OCI-LY7 (cell line): ENCODE results near the gene ST8SIA4. TPM values are rescaled to one million over a fixed set of nuclear protein-coding genes. Genes with fewer than 3 reads are reported as not detected.

ENCODE experiments used
- BruUV-seq: library from RNA; stranded (reverse); fragments of 400-500 nt; replicated peaks from 2 replicates; lab custom pipeline; 2021; lab: Mats Ljungman, UMichigan
- CTCF ChIA-PET: fragments of 300-600 bp; sonication (Branson Sonifier 250); formaldehyde crosslinking; loops from one replicate; lab custom pipeline; 2022; ENCODE audit warnings: antibody characterized with exemption; ENCODE audit not compliant: unreplicated experiment; lab: Charles Lee
- POLR2A ChIA-PET: fragments of 300-600 bp; sonication (Branson Sonifier 250); formaldehyde crosslinking; loops from one replicate; lab custom pipeline; 2022; ENCODE audit warnings: antibody characterized with exemption; lab: Charles Lee
- DNase-seq: peaks from one replicate; pipeline ENCODE4 v3.0.0-alpha.2; 2015; ENCODE audit warnings: low spot score
- H2AFZ ChIP-seq: fragments of 200-600 bp; sonication (generic), shearing (Covaris generic); 2 replicates; pipeline ENCODE4 v1.6.1; 2014; ENCODE audit warnings: mild to moderate bottlenecking, antibody characterized with exemption, low read length, moderate library complexity
- H3K27ac ChIP-seq: fragments of 200-600 bp; sonication (generic); 2 replicates; pipeline ENCODE4 v1.5.1; 2014; ENCODE audit warnings: mixed run types, low read depth, mild to moderate bottlenecking, moderate library complexity, low read length, inconsistent platforms; ENCODE audit not compliant: poor library complexity, severe bottlenecking
- H3K36me3 ChIP-seq: fragments of 200-600 bp; sonication (generic); 2 replicates; pipeline ENCODE4 v1.6.1; 2014; ENCODE audit warnings: mild to moderate bottlenecking, antibody characterized with exemption, low read length, moderate library complexity, mixed read lengths; ENCODE audit not compliant: insufficient read depth
- H3K4me1 ChIP-seq: fragments of 200-600 bp; sonication (generic); 2 replicates; pipeline ENCODE4 v1.5.1; 2014; ENCODE audit warnings: mild to moderate bottlenecking, low read length; ENCODE audit not compliant: insufficient read depth, poor library complexity, severe bottlenecking
- H3K4me2 ChIP-seq: fragments of 200-600 bp; sonication (generic); 2 replicates; pipeline ENCODE4 v1.6.1; 2014; ENCODE audit warnings: mild to moderate bottlenecking, low read length
- H3K4me3 ChIP-seq: fragments of 200-600 bp; sonication (generic); 2 replicates; pipeline ENCODE4 v1.5.1; 2014; ENCODE audit warnings: mild to moderate bottlenecking, low read depth, low read length; ENCODE audit not compliant: poor library complexity, severe bottlenecking
- H3K79me2 ChIP-seq: fragments of 200-600 bp; sonication (generic); 2 replicates; pipeline ENCODE4 v1.6.1; 2016; ENCODE audit warnings: low read depth, mild to moderate bottlenecking, low read length, moderate library complexity, mixed read lengths; ENCODE audit not compliant: insufficient read depth
- H3K9me2 ChIP-seq: fragments of 200-600 bp; sonication (generic); 2 replicates; pipeline ENCODE4 v1.6.1; 2016; ENCODE audit warnings: mild to moderate bottlenecking, low read length, mixed read lengths; ENCODE audit not compliant: insufficient read depth
- H3K9me3 ChIP-seq: fragments of 200-600 bp; sonication (generic); 2 replicates; pipeline ENCODE4 v1.6.1; 2014; ENCODE audit warnings: mild to moderate bottlenecking, mixed run types, low read length, mixed read lengths
- H4K20me1 ChIP-seq: fragments of 200-600 bp; sonication (generic); 2 replicates; pipeline ENCODE4 v1.6.1; 2014; ENCODE audit warnings: mild to moderate bottlenecking, antibody characterized with exemption, low read length, moderate library complexity, mixed read lengths; ENCODE audit not compliant: insufficient read depth
- EZH2phosphoT487 ChIP-seq: fragments of 200-600 bp; sonication (generic); IDR thresholded peaks from 2 replicates; pipeline ENCODE4 v1.6.1; 2018; ENCODE audit warnings: low read depth, borderline replicate concordance, mild to moderate bottlenecking, mixed run types, antibody characterized with exemption, low read length, moderate library complexity, mixed read lengths
- intact Hi-C: fragments of 100-400 bp; cut with micrococcal nuclease; formaldehyde crosslinking; loops from one replicate; pipeline ENCODE4 v1.10.0; 2022; ENCODE audit not compliant: unreplicated experiment
- total RNA-seq, 2 experiments: library from RNA; depleted of rRNA in 1 of 2; stranded (reverse); fragments of >200 nt in 1 of 2; shearing (Covaris generic) in 1 of 2; gene quantifications; 2 replicates each; pipeline ENCODE4 v1.2.3, GENCODE V29; 2014 to 2022
- TF ChIP-seq, protein P1 (sequence below): fragments of 200-600 bp; sonication (generic); conservative IDR thresholded peaks from 2 replicates; pipeline ENCODE4 v1.5.1; 2014; ENCODE audit warnings: mild to moderate bottlenecking, antibody characterized with exemption, low read length, moderate library complexity, mixed read lengths

Gene ST8SIA4
- total RNA-seq, 2 experiments from 2014 or later: 10.2 to 40.3 TPM

DNA sequence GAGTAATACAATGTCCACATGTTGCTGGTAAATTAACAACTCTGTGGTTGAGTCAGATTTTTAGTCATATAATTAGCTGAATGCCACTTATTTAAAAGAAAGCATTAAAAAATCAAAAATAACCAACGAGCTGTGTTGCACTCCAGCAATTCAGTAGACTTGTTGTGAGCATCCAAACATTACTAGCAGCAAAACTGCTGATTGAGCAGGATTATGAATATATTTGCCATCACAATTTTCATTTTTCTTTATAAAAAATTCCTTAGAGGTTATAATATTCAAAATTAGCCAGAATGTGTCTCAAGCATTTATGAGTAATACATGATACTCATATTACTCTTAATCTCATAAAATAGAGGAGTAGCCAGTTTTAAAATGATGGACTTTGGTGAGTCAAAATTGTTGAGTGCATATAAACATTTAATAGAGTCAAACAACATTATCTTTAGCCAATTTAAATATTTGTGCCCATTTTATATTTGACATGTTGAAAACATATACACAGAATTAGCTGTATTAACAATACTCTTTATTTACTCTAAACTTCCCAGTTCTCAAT is 44.0 kb downstream of the ST8SIA4 start:
- H3K79me2 ChIP-seq: peaks cover 20% of the 10 kb centered on the region; the same call in 1 of the 2 replicates
- DNase-seq: no peak
- H3K36me3 ChIP-seq: peaks cover 14% of the 10 kb centered on the region
- H3K4me2 ChIP-seq: peak overlapping the region; percentile 43
- ChIA-PET POLR2A (interaction anchor here (0.6 to 7.3 kb wide), 13 partner anchors 9 to 87 kb away, joined by 3 to 140 read pairs (median 3); partner anchors contain the start of gene ST8SIA4), CTCF (interaction anchor here (1.9 kb wide), 1 partner anchor 41 kb away, joined by 4 read pairs; no protein-coding TSS in a partner anchor)
- no peaks in the 10 kb centered on the region for H4K20me1 ChIP-seq
- H3K4me1 ChIP-seq: peaks cover 52% of the 10 kb centered on the region
- 0 out of 2 replicates have a peak, but pooled peaks cover 3% of the 10 kb centered on the region for H3K9me3 ChIP-seq
- peak overlapping the region; percentile 27 for H3K27ac ChIP-seq
- H3K9me2 ChIP-seq: no peaks in the 10 kb centered on the region
- intact Hi-C loops: no loop called here
- BruUV-seq: no TSS peak
- H3K4me3 ChIP-seq: peak overlapping the region; percentile 1
- H2AFZ ChIP-seq: peak overlapping the region; percentile 36; the same call in 1 of the 2 replicates
- TF ChIP-seq, protein P1, sequence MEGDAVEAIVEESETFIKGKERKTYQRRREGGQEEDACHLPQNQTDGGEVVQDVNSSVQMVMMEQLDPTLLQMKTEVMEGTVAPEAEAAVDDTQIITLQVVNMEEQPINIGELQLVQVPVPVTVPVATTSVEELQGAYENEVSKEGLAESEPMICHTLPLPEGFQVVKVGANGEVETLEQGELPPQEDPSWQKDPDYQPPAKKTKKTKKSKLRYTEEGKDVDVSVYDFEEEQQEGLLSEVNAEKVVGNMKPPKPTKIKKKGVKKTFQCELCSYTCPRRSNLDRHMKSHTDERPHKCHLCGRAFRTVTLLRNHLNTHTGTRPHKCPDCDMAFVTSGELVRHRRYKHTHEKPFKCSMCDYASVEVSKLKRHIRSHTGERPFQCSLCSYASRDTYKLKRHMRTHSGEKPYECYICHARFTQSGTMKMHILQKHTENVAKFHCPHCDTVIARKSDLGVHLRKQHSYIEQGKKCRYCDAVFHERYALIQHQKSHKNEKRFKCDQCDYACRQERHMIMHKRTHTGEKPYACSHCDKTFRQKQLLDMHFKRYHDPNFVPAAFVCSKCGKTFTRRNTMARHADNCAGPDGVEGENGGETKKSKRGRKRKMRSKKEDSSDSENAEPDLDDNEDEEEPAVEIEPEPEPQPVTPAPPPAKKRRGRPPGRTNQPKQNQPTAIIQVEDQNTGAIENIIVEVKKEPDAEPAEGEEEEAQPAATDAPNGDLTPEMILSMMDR: no peak
- TF ChIP-seq EZH2phosphoT487: no peak

GRCh38 chr5:100856462-100856861 is 46.6 kb downstream of the ST8SIA4 start:
- peak; percentile 54 for DNase-seq
- Histone ChIP-seq H3K4me2 (peak overlapping the region; percentile 97), H3K9me3 (no peaks in the 10 kb centered on the region), H3K79me2 (peaks cover 23% of the 10 kb centered on the region; the same call in 1 of the 2 replicates), H4K20me1 (no peaks in the 10 kb centered on the region), H3K36me3 (peaks cover 7% of the 10 kb centered on the region), H2AFZ (peak overlapping the region; percentile 63), H3K4me1 (peaks cover 76% of the 10 kb centered on the region), H3K4me3 (peak overlapping the region; percentile 66), H3K27ac (peak overlapping the region; percentile 98), H3K9me2 (no peaks in the 10 kb centered on the region)
- no TSS peak for BruUV-seq
- ChIA-PET POLR2A (interaction anchor here (0.6 to 7.3 kb wide), 17 partner anchors 10 to 222 kb away, joined by 3 to 140 read pairs (median 6); partner anchors contain the start of gene ST8SIA4), CTCF (interaction anchor here (1.5 kb wide), 1 partner anchor 32 kb away, joined by 3 read pairs; no protein-coding TSS in a partner anchor)
- intact Hi-C loops: no loop called here
- TF ChIP-seq, protein P1: no peak
- TF ChIP-seq EZH2phosphoT487: no peak
